ENCODE measurements around the gene NDUFA5. TPM values are rescaled to one million over a fixed set of nuclear protein-coding genes. Genes with fewer than 3 reads are reported as not detected.
A peak's percentile ranks its signal among the peaks of the same experiment; 100 is the strongest.

The NDUFA5 gene
- total and polyA plus RNA-seq, 12 donors, result 39.4 to 289 (median 138) TPM

GRCh38 chr7:123538897-123539296, 18.7 kb downstream of the NDUFA5 start:
- no peak for TF ChIP-seq POLR2A (IDR thresholded peaks at IDR 0.05)
- TF ChIP-seq CTCF (IDR thresholded peaks at IDR 0.05), result no peak
- WGBS, 4 donors, result 97 to 100% (median 100%) methylated on average over 1 of the region's 1 CpG
- Histone ChIP-seq H3K27ac (peak overlapping the region in 3 of 5 donors; percentile 39 to 58 (median 49)), H3K4me1 (replicated peaks in 1 of 2) (peaks cover 11 to 35% of the 10 kb centered on the region in 2 donors), H3K36me3 (replicated peaks in 1 of 2) (peaks cover 0 to 4% of the 10 kb centered on the region in 2 donors), H3K27me3 (no peaks in the 10 kb centered on the region), H3K4me3 (no peak overlapping the region), H3K9me3 (replicated peaks in 1 of 3) (no peaks in the 10 kb centered on the region)
- no peak for DNase-seq
- intact Hi-C loops (cut with DNase I), result loop anchor here in 1 of 2 donors (5.0 kb wide), 1 partner anchor 37 kb away; no protein-coding TSS in a partner anchor

- TF ChIP-seq POLR2A (IDR thresholded peaks at IDR 0.05), result no peak
- Histone ChIP-seq H3K27ac (peak overlapping the region; percentile 33 to 74 (median 49)), H3K36me3 (replicated peaks in 1 of 2) (peaks cover 0 to 2% of the 10 kb centered on the region in 2 donors), H3K9me3 (replicated peaks in 1 of 3) (no peaks in the 10 kb centered on the region), H3K27me3 (no peaks in the 10 kb centered on the region), H3K4me3 (no peak overlapping the region), H3K4me1 (replicated peaks in 1 of 2) (peaks cover 11 to 40% of the 10 kb centered on the region in 2 donors)
- intact Hi-C loops (cut with DNase I), result loop anchor here in 1 of 2 donors (5.0 kb wide), 1 partner anchor 36 kb away; no protein-coding TSS in a partner anchor
- no peak for DNase-seq
- 34 to 44% (median 38%) methylated on average over 7 of the region's 7 CpGs for WGBS, 4 donors
Observed at GRCh38 chr7:123538189-123538714, 19.4 kb downstream of the NDUFA5 start.

GRCh38 chr7:123537026-123537642, 20.5 kb downstream of the NDUFA5 start:
- H3K4me3 ChIP-seq, result no peak overlapping the region
- H3K4me1 ChIP-seq (replicated peaks in 1 of 2), result peaks cover 11 to 40% of the 10 kb centered on the region in 2 donors
- no peaks in the 10 kb centered on the region for H3K27me3 ChIP-seq
- WGBS, 4 donors, result 21 to 37% (median 25%) methylated on average over 3 of the region's 3 CpGs
- H3K27ac ChIP-seq, result peak overlapping the region in 1 of 5 donors; percentile 39
- intact Hi-C loops (cut with DNase I), result loop anchor here in 1 of 2 donors (5.0 kb wide), 1 partner anchor 35 kb away; no protein-coding TSS in a partner anchor
- no peak for DNase-seq
- no peak for TF ChIP-seq POLR2A (IDR thresholded peaks at IDR 0.05)
- TF ChIP-seq CTCF (IDR thresholded peaks at IDR 0.05), result peak in 5 of 6 experiments; percentile 36 to 80 (median 58)
- H3K36me3 ChIP-seq (replicated peaks in 1 of 2), result no peaks in the 10 kb centered on the region
- no peaks in the 10 kb centered on the region for H3K9me3 ChIP-seq (replicated peaks in 1 of 3)

GRCh38 chr7:123535517-123535916, 22.1 kb downstream of the NDUFA5 start:
- intact Hi-C loops (cut with DNase I), result loop anchor here in 1 of 2 donors (5.0 kb wide), 1 partner anchor 33 kb away; no protein-coding TSS in a partner anchor
- peak overlapping the region in 1 of 4 donors; percentile 66 for H3K4me3 ChIP-seq
- H3K4me1 ChIP-seq (replicated peaks in 1 of 2), result peaks cover 11 to 40% of the 10 kb centered on the region in 2 donors
- TF ChIP-seq CTCF (IDR thresholded peaks at IDR 0.05) (no peak), POLR2A (IDR thresholded peaks at IDR 0.05) (no peak)
- DNase-seq, result peak in 4 of 7 donors; percentile 25 to 60 (median 34)
- 92 to 96% (median 93%) methylated on average over 12 of the region's 12 CpGs for WGBS, 4 donors
- no peaks in the 10 kb centered on the region for H3K9me3 ChIP-seq (replicated peaks in 1 of 3)
- no peaks in the 10 kb centered on the region for H3K36me3 ChIP-seq (replicated peaks in 1 of 2)
- H3K27me3 ChIP-seq, result no peaks in the 10 kb centered on the region
- peak overlapping the region in 3 of 5 donors; percentile 90 to 92 (median 90) for H3K27ac ChIP-seq

Data from adrenal gland (tissue), 12 donors.